ENCODE data around the gene INPP5J.
"Not testable (repeated sequence)": the region's sequence is repeated elsewhere in the genome, so short reads cannot be mapped to it uniquely, and the experiment has no call there.

INPP5J gene

DNA sequence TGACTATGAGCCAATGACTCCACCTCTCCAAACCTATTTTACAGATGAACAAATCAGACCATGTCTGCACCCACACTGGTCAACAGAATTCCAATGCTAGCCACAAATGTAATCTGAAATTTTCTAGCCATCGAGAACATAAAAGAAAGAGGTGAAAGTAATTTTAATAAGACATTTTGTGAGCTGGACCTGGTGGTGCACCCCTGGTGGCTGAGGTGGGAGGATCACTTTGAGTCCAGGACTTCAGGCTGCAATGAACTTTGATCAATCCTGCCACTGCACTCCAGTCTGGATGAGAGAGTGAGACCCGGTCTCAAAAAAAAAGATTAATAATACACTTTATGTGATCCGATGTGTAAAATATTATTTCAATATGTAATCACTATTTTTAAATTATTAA is 27.8 kb downstream of the INPP5J start:
- DNase-seq (ENCODE audit: low read depth) = no peak

DNA sequence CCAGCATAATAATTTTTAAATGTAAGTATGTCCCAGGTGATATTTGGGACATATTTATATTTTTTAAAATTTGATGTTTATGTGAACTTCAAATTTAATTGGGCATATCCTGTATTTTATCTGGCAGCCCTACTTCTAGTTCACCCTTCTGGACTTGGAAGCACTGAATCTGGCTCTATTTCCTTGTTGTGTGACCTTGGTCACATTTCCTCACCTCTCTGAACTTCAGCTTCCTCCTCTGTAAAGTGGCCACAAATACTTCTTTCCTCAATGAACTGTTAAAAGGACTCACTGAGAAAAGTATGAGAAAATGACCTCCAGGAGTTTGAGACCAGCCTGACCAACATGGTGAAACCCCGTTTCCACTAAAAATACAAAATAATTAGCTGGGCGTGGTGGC is 29.1 kb downstream of the INPP5J start:
- DNase-seq (ENCODE audit: low read depth) = no peak

- no peak for DNase-seq (ENCODE audit: low read depth)
Measured at GRCh38 chr22:31153357-31153756, 30.6 kb downstream of the INPP5J start.

GRCh38 chr22:31154975-31155374 is 32.2 kb downstream of the INPP5J start:
- DNase-seq (ENCODE audit: low read depth) = no peak

- no peak for DNase-seq (ENCODE audit: low read depth)
Measured at GRCh38 chr22:31155422-31155821, 32.7 kb downstream of the INPP5J start.

DNA sequence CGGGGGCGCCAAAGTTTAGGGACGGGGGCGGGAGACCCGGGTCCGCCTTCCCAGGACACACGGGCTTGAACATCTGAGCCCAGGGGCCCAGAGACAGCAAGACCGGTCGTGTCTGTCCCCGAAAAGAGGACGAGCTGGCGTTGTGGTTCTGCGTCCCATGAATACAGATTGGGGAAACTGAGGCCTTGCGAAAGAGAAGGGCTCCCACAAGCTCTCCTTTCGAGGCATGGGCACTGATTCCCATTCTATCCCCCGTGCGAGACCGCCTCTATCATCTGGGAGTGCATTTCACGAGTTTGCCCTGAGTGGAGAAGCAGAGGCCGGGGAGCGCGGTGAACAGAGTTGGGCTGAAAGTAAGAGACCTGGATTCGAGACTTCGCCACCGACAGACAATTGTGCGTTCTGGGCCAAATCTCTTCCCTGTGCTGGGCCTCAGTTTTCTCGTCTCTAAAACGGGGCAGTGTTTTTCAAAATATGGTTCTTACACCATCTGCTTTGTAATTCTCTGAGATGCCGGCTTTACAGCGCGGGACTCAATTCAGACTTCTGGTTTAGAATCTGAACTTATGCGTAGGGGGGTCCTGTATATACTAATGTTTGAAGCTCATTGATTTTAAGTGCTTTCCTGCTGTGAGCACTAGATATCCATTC is 37.7 kb downstream of the INPP5J start:
- no peak for DNase-seq (ENCODE audit: low read depth)

DNA sequence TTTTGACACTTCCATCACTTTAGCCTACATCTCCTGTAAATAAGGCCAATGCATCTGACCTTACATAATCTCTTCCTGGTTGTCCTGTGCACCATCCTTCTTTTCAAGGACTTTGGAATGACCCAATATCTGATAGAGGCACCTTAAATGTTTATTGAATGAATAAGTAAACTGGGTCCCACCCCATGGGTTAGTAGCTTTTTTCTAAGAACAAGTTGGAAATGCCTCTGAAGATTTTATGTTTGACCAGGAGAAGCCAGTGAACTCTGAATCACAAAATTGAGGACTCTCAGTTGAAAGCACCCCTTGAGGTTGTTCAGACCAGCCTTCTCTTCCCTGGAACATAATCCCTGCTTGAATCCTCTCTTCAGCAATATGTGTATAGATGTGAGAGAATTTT is 38.6 kb downstream of the INPP5J start:
- no peak for DNase-seq (ENCODE audit: low read depth)

DNA sequence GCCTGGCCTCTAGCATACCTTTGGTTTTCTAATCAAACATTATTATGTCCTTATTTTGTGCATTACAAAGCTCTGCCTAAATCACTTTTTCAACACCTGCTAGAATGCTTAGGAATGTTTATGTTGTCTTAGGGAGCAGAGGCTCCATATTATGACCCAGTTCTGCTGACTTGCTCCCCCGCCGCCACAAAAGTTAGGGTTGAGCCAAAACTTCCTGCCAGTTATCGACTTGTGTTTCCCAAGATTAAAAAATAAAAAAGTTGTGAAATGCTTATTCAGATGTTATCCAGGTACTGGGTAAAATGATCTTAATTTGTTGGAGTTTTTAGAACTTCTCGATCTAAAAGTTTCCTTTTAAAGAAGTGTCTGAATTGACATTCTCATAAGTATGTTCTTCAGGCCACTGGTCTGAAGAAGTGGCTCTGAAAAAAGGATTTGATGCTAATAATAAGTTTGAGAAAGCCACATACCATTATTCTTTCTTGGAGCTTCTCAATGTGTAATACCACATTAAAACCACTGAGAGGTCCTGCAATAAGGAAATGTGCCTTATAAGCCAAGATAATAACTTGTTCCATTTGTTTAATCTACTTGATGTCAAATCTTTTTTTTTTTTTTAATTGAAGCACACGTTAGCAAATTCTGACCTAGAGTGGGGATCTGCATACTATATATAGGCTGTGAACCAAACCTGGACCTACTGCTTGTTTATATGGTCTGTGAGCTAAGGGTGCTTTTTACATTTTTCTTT is 39.4 kb downstream of the INPP5J start:
- no peak for DNase-seq (ENCODE audit: low read depth)

DNA sequence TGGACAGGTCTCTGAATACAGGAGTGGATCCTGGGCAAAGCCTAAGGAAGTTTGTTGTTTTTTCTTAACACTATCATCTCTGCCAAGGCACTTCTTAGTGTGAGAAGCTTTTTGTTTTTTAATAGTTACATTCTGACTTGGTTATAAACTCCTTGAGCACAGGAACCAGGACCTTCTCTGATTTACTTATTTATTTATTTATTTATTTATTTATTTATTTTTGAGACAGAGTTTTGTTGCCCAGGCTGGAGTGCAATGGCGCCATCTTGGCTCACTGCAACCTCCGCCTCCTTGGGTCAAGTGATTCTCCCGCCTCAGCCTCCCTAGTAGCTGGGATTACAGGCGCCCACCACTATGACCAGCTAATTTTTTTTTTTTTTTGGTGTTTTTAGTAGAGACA is 48.2 kb downstream of the INPP5J start:
- DNase-seq (ENCODE audit: low read depth) = no peak

- DNase-seq (ENCODE audit: low read depth) = not testable (repeated sequence)
Measured at GRCh38 chr22:31171734-31172133, 49.0 kb downstream of the INPP5J start.

GRCh38 chr22:31173386-31174145 is 50.8 kb downstream of the INPP5J start:
- no peak for DNase-seq (ENCODE audit: low read depth)

DNA sequence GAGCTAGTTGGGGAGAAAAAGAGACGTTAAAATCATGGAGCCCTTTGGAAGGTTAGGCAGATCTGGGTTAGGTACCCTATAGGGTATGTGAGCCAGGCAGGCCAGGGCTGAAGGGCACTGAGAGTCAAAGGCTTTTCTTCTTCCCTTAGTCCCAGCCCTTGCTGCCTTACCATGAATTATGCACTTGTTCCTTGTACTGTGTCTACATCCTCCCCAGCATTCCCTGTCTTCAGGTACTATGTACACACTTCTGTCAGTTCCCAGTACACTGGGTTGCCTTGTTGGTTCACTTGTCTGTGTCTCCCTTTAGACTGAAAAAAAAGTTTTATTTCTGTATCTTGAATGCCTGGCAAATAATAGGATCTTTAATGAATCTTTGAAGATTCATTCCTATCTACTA is 54.2 kb downstream of the INPP5J start:
- no peak for DNase-seq (ENCODE audit: low read depth)

DNA sequence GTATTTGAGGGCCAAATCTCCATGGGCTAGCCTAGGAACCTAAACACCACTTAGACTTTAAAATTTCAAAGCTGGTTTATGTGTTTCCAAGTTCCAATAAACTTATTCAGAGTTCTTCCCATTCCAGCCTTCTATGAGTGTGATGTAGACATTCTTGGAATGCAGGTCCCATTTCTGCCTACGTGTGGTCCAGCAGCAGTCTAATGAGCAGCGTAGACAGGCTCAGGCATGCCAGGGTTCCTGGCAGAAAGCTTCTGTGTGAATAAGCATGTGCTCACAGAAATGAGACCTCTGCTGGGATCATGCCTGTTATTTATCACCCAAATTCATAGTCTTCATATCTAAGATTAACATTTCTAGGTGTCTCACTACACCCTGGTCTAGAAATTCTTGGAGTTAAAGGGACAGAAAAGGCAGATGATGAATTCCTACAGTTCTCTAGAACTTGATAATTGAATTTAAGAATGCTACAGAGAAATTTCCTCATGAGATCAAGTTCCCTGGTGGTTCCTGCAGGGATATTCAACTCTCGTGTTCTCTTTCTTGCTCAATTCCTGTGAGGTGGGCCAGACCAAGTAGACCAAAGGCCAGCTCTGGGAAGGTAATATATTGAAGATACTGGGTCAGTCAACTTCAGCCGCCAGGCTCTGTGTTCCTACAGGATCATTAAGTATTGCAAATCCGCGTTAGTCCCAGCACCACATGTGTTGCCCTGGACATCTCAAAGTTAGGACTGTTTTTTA is 54.8 kb downstream of the INPP5J start:
- DNase-seq (ENCODE audit: low read depth) = no peak

DNA sequence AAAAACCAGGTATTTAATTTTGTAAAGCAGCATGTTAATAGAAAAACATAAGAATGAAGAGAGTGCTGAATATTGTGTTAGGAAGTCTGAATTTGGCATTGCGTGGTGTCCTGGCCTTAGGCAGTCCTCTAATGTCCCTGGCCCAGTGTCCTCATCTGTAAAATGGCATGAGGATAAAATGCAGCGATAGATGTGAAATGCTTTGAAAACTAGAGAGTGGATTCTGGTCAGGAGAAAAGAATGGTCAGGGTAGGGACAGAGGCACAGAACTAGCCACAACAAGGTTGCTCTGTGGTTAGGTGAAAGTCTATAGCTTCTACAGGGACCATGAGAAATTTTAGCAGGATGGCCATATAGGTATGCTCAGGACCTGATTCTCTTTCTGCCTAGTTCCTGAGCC is 56.1 kb downstream of the INPP5J start:
- no peak for DNase-seq (ENCODE audit: low read depth)

DNA sequence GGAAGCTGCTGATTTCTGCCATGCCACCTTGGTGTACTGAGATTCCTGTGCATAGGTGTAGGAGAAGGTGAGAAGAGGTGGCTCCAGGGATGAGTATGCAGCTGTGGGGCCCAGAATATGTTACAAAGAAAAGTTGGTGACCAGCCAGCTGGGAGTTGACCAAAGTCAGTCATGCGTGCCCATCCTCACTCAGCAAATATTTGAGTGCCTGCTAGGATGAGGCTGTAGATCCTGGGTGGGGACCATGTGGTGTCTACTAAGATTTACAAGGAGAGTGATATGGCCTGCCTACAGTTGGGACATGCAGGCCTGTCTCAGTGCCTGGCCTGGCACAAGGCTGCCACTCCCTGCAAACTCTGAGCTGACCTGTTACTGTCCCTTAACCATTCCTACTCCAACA is 56.6 kb downstream of the INPP5J start:
- no peak for DNase-seq (ENCODE audit: low read depth)

GRCh38 chr22:31184015-31184414 is 61.2 kb downstream of the INPP5J start:
- DNase-seq (ENCODE audit: low read depth) = no peak
